ENCODE measurements around the gene EEA1.

- TF ChIP-seq CTCF (IDR thresholded peaks at IDR 0.05) = no peak
- no peak for TF ChIP-seq POLR2A (IDR thresholded peaks at IDR 0.05)
Observed at GRCh38 chr12:92871116-92871515, 58.0 kb downstream of the EEA1 start.

Data from lower leg skin (tissue), 3 donors.